ENCODE data around the gene UXS1.

- TF ChIP-seq POLR2A (IDR thresholded peaks at IDR 0.05) (no peak), CTCF (IDR thresholded peaks at IDR 0.05) (no peak)
These were observed 134.6 kb downstream of the UXS1 start for GRCh38 chr2:106059416-106060065.
